ENCODE data around the gene RAB33A.

RAB33A gene

GRCh38 chrX:130158311-130158710 is 13.5 kb upstream of the RAB33A start:
- Histone ChIP-seq H3K9me3 (ENCODE audit: low read length) (no peaks in the 10 kb centered on the region), H3K9ac (ENCODE audit: low read length) (no peak overlapping the region), H3K27me3 (ENCODE audit: control insufficient read depth in 1 of 2, insufficient read depth in 2 of 2, low read length in 2 of 2) (no peaks in the 10 kb centered on the region), H3K4me1 (ENCODE audit: insufficient read depth, low read length) (no peaks in the 10 kb centered on the region), H3K36me3 (ENCODE audit: insufficient read depth, low read length) (no peaks in the 10 kb centered on the region), H3K4me3 (ENCODE audit: low read depth in 1 of 2, low read length in 2 of 2) (no peak overlapping the region), H3K27ac (ENCODE audit: low read depth, low read length) (no peak overlapping the region)

DNA sequence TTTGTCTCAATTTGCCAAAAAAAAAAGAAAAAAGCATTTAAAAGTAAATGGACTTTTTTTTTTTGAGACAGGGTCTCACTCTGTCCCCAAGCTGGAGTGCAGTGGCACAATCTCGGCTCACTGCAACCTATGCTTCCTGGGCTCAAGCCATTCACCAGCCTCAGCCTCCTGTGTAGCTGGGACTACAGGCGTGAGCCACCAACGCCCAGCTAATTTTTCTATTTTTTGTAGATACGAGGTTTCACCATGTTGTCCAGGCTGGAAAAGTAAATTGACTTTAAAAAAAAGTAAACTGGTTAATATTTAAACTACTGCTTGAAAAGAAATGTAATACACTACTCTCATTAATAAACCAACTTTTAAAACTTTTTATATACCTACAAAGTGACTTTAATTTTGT is 12.0 kb upstream of the RAB33A start:
- Histone ChIP-seq H3K27me3 (ENCODE audit: control insufficient read depth in 1 of 2, insufficient read depth in 2 of 2, low read length in 2 of 2) (no peaks in the 10 kb centered on the region), H3K36me3 (ENCODE audit: insufficient read depth, low read length) (no peaks in the 10 kb centered on the region), H3K9ac (ENCODE audit: low read length) (no peak overlapping the region), H3K27ac (ENCODE audit: low read depth, low read length) (no peak overlapping the region), H3K9me3 (ENCODE audit: low read length) (no peaks in the 10 kb centered on the region), H3K4me3 (ENCODE audit: low read depth in 1 of 2, low read length in 2 of 2) (no peak overlapping the region), H3K4me1 (ENCODE audit: insufficient read depth, low read length) (peaks cover 7% of the 10 kb centered on the region)

GRCh38 chrX:130162094-130162735 is 9.5 kb upstream of the RAB33A start:
- no peak overlapping the region for H3K4me3 ChIP-seq (ENCODE audit: low read depth in 1 of 2, low read length in 2 of 2)
- no peak overlapping the region for H3K9ac ChIP-seq (ENCODE audit: low read length)
- no peaks in the 10 kb centered on the region for H3K27me3 ChIP-seq (ENCODE audit: control insufficient read depth in 1 of 2, insufficient read depth in 2 of 2, low read length in 2 of 2)
- no peak overlapping the region for H3K27ac ChIP-seq (ENCODE audit: low read depth, low read length)
- H3K4me1 ChIP-seq (ENCODE audit: insufficient read depth, low read length): peaks cover 14% of the 10 kb centered on the region
- no peaks in the 10 kb centered on the region for H3K9me3 ChIP-seq (ENCODE audit: low read length)
- no peaks in the 10 kb centered on the region for H3K36me3 ChIP-seq (ENCODE audit: insufficient read depth, low read length)

DNA sequence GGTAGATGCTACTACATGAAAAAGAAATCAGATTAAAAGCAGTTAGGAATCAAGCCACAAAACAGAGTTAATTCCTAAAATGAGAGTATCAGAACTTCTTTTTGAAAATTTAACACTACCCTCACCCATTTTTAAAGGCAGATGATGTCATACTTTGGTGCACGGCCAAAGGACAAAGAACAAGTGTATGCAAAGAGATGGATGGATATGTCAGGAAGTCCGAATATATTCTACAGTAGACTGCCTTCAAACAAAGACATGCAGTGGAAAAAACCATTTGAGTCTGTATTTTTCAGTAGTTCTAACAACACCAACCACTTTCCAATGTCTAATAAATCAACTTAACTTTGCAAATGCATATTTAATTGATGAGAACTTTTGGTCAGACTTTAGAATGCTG is 8.4 kb upstream of the RAB33A start:
- H3K36me3 ChIP-seq (ENCODE audit: insufficient read depth, low read length): no peaks in the 10 kb centered on the region
- no peak overlapping the region for H3K4me3 ChIP-seq (ENCODE audit: low read depth in 1 of 2, low read length in 2 of 2)
- H3K9ac ChIP-seq (ENCODE audit: low read length): no peak overlapping the region
- no peak overlapping the region for H3K27ac ChIP-seq (ENCODE audit: low read depth, low read length)
- H3K4me1 ChIP-seq (ENCODE audit: insufficient read depth, low read length): peaks cover 15% of the 10 kb centered on the region
- no peaks in the 10 kb centered on the region for H3K9me3 ChIP-seq (ENCODE audit: low read length)
- no peaks in the 10 kb centered on the region for H3K27me3 ChIP-seq (ENCODE audit: control insufficient read depth in 1 of 2, insufficient read depth in 2 of 2, low read length in 2 of 2)

DNA sequence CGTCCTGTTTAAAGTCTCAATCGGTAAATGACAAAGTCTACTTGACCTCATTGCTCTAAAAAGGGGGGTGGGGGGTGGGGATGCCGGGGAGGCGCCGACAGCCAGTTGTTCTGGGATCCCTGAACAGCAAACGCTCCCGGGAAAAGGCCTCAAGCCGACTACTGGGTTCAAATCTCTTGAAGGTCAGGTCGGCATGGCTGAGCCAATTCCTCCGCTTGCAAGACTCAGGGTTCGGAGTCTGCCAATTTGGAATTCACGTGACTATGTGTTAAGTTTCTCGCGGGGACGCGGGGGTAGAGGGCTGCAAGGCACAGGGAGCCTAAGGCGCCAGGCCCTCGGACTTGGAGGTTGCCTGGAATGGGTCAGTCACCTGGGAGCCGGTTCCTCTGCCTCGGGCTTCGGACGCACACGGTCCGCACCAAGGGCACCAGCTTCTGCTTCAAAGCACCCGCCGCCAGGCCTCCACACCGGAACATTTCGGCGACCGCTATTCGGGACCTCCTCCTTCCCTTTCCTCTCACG is 6.5 kb upstream of the RAB33A start:
- Histone ChIP-seq H3K27ac (ENCODE audit: low read depth, low read length) (peak overlapping the region; percentile 57), H3K27me3 (ENCODE audit: control insufficient read depth in 1 of 2, insufficient read depth in 2 of 2, low read length in 2 of 2) (no peaks in the 10 kb centered on the region), H3K9ac (ENCODE audit: low read length) (peak overlapping the region; percentile 58), H3K9me3 (ENCODE audit: low read length) (no peaks in the 10 kb centered on the region), H3K4me1 (ENCODE audit: insufficient read depth, low read length) (peaks cover 15% of the 10 kb centered on the region), H3K36me3 (ENCODE audit: insufficient read depth, low read length) (no peaks in the 10 kb centered on the region), H3K4me3 (ENCODE audit: low read depth in 1 of 2, low read length in 2 of 2) (peak overlapping the region; percentile 40 to 51)

DNA sequence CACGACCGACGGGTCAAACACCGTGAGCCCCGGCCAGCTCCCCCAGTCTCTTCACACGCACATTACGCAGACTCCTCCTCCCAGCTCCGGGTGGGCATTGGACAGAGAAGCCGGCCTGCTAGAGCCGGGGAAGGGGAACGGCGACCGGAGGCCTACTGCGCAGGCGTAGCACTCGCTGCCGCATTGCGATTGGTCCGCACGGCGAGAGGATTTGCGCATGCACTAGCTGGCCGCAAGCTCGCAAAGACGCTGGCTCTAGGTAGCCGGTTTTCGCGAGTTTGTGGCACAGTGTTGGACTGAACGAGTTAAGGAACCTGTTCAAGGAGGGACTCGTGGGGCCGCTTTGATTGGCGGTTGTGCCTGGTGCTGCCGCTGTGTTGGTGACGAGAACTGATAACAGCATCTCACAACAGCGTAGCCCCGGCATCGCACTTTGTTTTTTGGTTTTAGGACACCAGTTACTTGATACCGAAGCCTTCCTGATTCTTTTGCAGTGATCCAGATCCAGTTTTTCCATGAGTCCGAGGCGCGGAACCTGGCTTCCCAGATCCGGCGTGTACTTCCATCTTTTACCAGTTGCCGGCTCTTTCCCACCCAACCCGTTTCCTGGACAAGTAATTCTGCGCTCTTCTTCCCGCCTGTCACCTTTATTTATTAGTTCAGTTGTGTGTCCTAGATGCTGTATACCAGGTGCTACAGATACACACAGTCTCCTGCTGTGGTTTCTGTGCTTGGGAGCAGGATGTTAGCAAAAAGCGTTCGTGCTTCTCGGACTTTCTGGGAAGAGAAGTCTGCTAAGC is 5.9 kb upstream of the RAB33A start, which contains the start of gene AIFM1:
AIFM1 (minus strand) TSS at position 139 of the 800 bp plus-strand sequence. CDS start 185 bp downstream, outside the sequence.
- Histone ChIP-seq H3K4me1 (ENCODE audit: insufficient read depth, low read length) (peaks cover 15% of the 10 kb centered on the region), H3K4me3 (ENCODE audit: low read depth in 1 of 2, low read length in 2 of 2) (peak within 1 kb of the TSS; percentile 40 to 51), H3K36me3 (ENCODE audit: insufficient read depth, low read length) (no peaks in the 10 kb centered on the region), H3K9ac (ENCODE audit: low read length) (peak within 1 kb of the TSS; percentile 58), H3K9me3 (ENCODE audit: low read length) (no peaks in the 10 kb centered on the region), H3K27me3 (ENCODE audit: control insufficient read depth in 1 of 2, insufficient read depth in 2 of 2, low read length in 2 of 2) (peaks cover 0 to 2% of the 10 kb centered on the region in 2 donors), H3K27ac (ENCODE audit: low read depth, low read length) (peak within 1 kb of the TSS; percentile 87)

DNA sequence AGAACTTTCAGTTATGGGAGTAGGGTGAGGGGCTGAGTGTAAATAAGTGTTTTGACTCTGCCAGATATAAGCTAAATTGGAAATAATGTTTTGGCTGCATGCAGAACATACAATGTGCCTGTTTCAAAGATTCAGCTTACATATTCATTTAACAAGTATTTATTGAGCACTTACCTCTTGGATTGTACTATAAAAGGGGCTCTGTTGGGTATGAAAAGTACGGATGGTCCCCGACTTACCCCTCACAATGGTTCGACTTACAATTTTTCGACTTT is 5.3 kb upstream of the RAB33A start:
- Histone ChIP-seq H3K27ac (ENCODE audit: low read depth, low read length) (peak overlapping the region; percentile 87), H3K4me3 (ENCODE audit: low read depth in 1 of 2, low read length in 2 of 2) (peak overlapping the region; percentile 33 to 51), H3K27me3 (ENCODE audit: control insufficient read depth in 1 of 2, insufficient read depth in 2 of 2, low read length in 2 of 2) (peaks cover 0 to 5% of the 10 kb centered on the region in 2 donors), H3K9ac (ENCODE audit: low read length) (peak overlapping the region; percentile 14), H3K36me3 (ENCODE audit: insufficient read depth, low read length) (no peaks in the 10 kb centered on the region), H3K4me1 (ENCODE audit: insufficient read depth, low read length) (peaks cover 15% of the 10 kb centered on the region), H3K9me3 (ENCODE audit: low read length) (no peaks in the 10 kb centered on the region)

DNA sequence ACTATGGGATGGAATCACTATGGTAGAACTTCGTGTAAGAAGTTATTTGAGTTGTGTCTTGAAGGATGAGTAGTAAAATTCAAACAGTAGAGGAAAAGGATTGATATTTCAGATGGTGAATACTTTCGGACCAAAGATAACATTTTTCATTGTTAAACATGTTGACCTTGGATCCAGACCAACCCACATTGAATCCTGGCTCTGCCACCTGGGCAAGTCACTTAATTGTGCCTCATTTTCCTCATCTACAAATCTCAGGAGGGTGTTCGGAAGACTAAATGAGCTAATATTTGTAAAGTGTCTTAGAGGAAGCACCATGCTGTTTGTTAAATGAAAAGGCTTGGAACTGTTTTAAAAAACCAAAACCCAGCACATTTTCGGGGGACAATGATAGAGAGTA is 4.7 kb upstream of the RAB33A start:
- no peak overlapping the region for H3K4me3 ChIP-seq (ENCODE audit: low read depth in 1 of 2, low read length in 2 of 2)
- H3K9me3 ChIP-seq (ENCODE audit: low read length): no peaks in the 10 kb centered on the region
- no peak overlapping the region for H3K27ac ChIP-seq (ENCODE audit: low read depth, low read length)
- H3K27me3 ChIP-seq (ENCODE audit: control insufficient read depth in 1 of 2, insufficient read depth in 2 of 2, low read length in 2 of 2): peaks cover 0 to 6% of the 10 kb centered on the region in 2 donors
- H3K36me3 ChIP-seq (ENCODE audit: insufficient read depth, low read length): no peaks in the 10 kb centered on the region
- no peak overlapping the region for H3K9ac ChIP-seq (ENCODE audit: low read length)
- peaks cover 15% of the 10 kb centered on the region for H3K4me1 ChIP-seq (ENCODE audit: insufficient read depth, low read length)

- Histone ChIP-seq H3K27ac (ENCODE audit: low read depth, low read length) (no peak overlapping the region), H3K4me1 (ENCODE audit: insufficient read depth, low read length) (peaks cover 7% of the 10 kb centered on the region), H3K36me3 (ENCODE audit: insufficient read depth, low read length) (no peaks in the 10 kb centered on the region), H3K27me3 (ENCODE audit: control insufficient read depth in 1 of 2, insufficient read depth in 2 of 2, low read length in 2 of 2) (peaks cover 0 to 11% of the 10 kb centered on the region in 2 donors), H3K9me3 (ENCODE audit: low read length) (no peaks in the 10 kb centered on the region), H3K4me3 (ENCODE audit: low read depth in 1 of 2, low read length in 2 of 2) (peak overlapping the region; percentile 52 to 53), H3K9ac (ENCODE audit: low read length) (no peak overlapping the region)
Measured at GRCh38 chrX:130170752-130171445, 863 bp upstream of the RAB33A start.

- Histone ChIP-seq H3K4me1 (ENCODE audit: insufficient read depth, low read length) (no peaks in the 10 kb centered on the region), H3K4me3 (ENCODE audit: low read depth in 1 of 2, low read length in 2 of 2) (peak overlapping the region; percentile 52 to 53), H3K27me3 (ENCODE audit: control insufficient read depth in 1 of 2, insufficient read depth in 2 of 2, low read length in 2 of 2) (peaks cover 0 to 11% of the 10 kb centered on the region in 2 donors), H3K9me3 (ENCODE audit: low read length) (no peaks in the 10 kb centered on the region), H3K36me3 (ENCODE audit: insufficient read depth, low read length) (no peaks in the 10 kb centered on the region), H3K9ac (ENCODE audit: low read length) (no peak overlapping the region), H3K27ac (ENCODE audit: low read depth, low read length) (no peak overlapping the region)
Measured at GRCh38 chrX:130172127-130172845, 524 bp downstream of the RAB33A start.
